ENCODE data around the gene TRIM17. TPM values are rescaled to one million over a fixed set of nuclear protein-coding genes. Genes with fewer than 3 reads are reported as not detected.

TRIM17 gene
- total RNA-seq, 2 experiments from 2014 or later = 1.9 to 2.7 TPM

DNA sequence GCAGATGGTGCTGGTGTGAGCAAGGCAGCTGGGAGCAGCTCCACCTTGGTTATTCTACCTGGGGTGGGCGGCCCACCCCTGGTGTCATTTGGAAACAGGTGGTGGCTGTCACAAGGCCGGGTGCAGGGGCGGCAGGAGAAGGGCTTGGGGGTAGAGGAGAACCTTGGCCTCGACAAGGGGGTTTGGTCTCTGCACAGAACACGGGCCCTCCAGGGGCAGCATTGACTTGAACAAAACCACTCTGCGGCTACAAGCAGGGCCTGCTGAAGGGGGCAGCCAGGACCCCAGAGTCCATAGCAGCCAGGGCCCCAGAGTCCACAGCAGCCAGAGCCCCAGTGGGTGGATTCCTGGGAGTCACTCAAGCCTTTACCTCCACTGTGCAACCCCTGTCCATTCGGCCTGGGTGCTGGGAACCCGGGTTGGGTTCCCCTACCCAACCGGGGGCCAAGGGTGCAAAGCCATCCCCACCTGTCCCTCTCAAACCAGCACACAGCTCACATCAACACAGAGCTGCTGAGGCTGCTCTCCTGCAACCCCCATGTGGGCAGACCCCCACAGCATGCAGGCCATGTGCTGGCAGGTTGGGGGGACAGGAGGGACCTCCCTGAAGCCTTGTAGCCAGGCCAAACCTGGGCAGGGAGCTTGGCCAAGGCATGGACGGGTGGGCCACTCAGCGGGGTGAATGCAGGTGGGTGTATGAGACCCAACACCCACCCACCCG is 17.8 kb downstream of the TRIM17 start:
- ATAC-seq (no peak), DNase-seq (no peak)
- no peaks in the 10 kb centered on the region for H3K9me3 Mint-ChIP-seq
- POLR2A ChIA-PET = no interaction called here
- CTCF ChIA-PET = no interaction called here
- H3K27ac Mint-ChIP-seq = no peak overlapping the region
- peaks cover 44% of the 10 kb centered on the region for H3K36me3 Mint-ChIP-seq (ENCODE audit: low read depth)
- H3K4me1 Mint-ChIP-seq (ENCODE audit: low read depth) = peaks cover 30% of the 10 kb centered on the region
- intact Hi-C loops (cut with micrococcal nuclease) = no loop called here
- H3K27me3 Mint-ChIP-seq = no peaks in the 10 kb centered on the region
- no peak overlapping the region for H3K4me3 Mint-ChIP-seq
- TF ChIP-seq, protein P1, sequence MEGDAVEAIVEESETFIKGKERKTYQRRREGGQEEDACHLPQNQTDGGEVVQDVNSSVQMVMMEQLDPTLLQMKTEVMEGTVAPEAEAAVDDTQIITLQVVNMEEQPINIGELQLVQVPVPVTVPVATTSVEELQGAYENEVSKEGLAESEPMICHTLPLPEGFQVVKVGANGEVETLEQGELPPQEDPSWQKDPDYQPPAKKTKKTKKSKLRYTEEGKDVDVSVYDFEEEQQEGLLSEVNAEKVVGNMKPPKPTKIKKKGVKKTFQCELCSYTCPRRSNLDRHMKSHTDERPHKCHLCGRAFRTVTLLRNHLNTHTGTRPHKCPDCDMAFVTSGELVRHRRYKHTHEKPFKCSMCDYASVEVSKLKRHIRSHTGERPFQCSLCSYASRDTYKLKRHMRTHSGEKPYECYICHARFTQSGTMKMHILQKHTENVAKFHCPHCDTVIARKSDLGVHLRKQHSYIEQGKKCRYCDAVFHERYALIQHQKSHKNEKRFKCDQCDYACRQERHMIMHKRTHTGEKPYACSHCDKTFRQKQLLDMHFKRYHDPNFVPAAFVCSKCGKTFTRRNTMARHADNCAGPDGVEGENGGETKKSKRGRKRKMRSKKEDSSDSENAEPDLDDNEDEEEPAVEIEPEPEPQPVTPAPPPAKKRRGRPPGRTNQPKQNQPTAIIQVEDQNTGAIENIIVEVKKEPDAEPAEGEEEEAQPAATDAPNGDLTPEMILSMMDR (IDR thresholded peaks at IDR 0.05) = no peak

DNA sequence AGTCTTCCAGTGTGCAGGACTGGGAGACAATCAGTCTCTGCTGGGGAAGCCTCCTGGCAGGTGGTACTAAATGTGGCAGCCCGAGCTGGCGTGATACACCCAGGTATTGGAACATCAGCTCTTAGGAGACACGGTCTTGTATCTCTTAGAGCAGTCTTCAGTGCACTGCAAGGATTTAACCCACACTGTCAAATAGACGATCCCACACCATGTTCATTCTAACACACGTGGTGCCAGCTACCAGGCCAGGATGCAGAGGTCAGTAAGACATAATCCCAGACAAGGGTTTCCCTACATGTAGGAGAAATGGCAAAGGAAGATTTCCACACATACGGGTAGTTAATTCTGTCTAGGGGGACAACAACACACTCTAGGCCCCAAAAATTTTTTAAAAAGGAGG is 18.7 kb downstream of the TRIM17 start:
- ATAC-seq (no peak), DNase-seq (no peak)
- TF ChIP-seq, protein P1 (IDR thresholded peaks at IDR 0.05) = no peak
- peaks cover 35% of the 10 kb centered on the region for H3K36me3 Mint-ChIP-seq (ENCODE audit: low read depth)
- peak overlapping the region; percentile 58 for H3K27ac Mint-ChIP-seq
- peaks cover 21% of the 10 kb centered on the region for H3K4me1 Mint-ChIP-seq (ENCODE audit: low read depth)
- ChIA-PET POLR2A (interaction anchor here (1.2 kb wide), 1 partner anchor 40 kb away, joined by 3 read pairs; no protein-coding TSS in a partner anchor), CTCF (no interaction called here)
- no peak overlapping the region for H3K4me3 Mint-ChIP-seq
- H3K9me3 Mint-ChIP-seq = no peaks in the 10 kb centered on the region
- intact Hi-C loops (cut with micrococcal nuclease) = no loop called here
- H3K27me3 Mint-ChIP-seq = no peaks in the 10 kb centered on the region

DNA sequence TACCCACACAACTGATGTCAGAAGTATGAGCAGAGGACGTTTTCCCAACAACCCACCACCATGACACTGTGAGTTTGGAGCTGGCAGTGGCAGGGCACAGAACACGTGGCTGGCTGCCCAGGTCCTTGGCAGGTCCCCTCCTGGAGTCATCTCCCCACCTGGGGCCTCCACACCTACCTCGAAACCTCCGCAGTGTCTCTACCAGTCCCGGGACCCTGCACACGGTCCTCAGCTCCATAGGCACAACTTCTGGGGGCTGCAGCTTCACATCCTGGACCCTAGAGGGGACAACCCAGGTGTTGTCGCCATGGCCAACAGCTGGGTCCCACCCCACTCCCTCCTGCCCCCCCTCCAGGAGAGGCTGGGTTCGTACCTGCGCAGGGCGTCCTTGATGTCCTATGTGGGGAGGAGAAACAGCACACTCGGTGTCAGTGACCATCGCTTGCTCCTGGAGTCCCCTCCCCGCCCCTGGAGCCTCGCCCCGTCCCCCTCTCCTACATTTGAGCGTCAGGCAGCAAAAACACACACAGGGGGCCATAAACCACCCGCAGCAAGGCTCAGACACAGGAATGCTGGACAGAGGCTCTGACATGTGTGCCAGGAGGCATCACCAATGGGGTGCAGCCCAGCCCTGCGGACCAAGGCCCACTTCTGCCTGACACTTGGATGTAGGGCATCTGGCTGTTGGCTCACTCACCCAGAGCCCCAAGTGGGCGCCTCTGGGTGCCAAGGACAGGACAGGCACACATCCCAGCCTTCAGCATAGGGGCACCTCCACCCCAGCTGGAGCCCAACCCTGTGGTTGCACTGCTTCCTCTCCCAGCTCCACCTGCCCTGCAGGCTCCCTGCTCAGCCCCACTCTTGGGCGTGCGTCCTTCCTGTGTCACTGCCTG is 19.6 kb downstream of the TRIM17 start:
- TF ChIP-seq, protein P1 (IDR thresholded peaks at IDR 0.05) = no peak
- DNase-seq (no peak), ATAC-seq (no peak)
- POLR2A ChIA-PET = interaction anchor here (1.2 to 2.4 kb wide), 2 partner anchors 8 to 39 kb away, joined by 3 to 13 read pairs; no protein-coding TSS in a partner anchor
- intact Hi-C loops (cut with micrococcal nuclease) = no loop called here
- CTCF ChIA-PET = no interaction called here
- peak overlapping the region; percentile 55 for H3K27ac Mint-ChIP-seq
- H3K36me3 Mint-ChIP-seq (ENCODE audit: low read depth) = peaks cover 27% of the 10 kb centered on the region
- no peak overlapping the region for H3K4me3 Mint-ChIP-seq
- H3K9me3 Mint-ChIP-seq = no peaks in the 10 kb centered on the region
- H3K27me3 Mint-ChIP-seq = no peaks in the 10 kb centered on the region
- peaks cover 11% of the 10 kb centered on the region for H3K4me1 Mint-ChIP-seq (ENCODE audit: low read depth)

DNA sequence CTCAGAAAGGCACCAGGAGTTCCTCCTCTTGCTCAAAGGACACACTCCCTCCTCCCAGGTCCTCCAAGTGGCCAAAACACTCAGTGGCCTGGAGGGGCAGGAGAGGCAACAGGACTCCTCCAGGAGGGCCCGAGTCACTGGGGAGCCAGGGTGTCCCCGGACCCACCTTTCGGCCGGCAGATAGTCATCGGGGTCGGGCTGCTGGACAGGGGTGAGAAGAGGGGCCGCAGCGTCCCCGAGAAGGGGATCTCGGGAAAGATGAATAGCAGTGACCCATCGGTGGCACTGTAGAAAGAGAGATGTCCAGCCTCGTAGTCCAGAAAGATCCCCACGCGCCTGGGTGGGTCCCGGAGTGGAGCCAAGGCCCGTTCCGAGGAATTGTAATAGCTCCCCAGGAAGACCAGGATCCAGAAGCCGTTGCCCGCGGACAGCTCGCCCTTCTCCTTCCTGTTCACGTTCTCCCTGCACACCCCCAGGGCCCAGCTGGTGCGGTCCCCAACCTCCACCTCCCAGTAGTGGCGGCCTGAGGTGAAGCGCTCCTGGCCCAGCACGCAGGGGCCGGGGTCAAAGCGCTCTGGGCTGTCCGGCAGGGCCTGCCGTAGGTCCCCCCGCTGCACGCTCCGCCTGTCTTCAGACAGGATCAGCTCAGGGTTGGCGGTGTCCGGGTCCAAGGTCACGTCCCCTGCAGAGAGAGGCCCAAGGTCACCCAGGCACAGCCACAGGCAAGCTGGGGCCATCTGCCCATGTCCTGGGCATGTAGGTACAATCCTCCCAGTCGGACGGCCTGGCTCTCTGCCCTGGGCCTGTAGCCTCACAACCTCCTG is 21.9 kb downstream of the TRIM17 start:
- intact Hi-C loops (cut with micrococcal nuclease) = no loop called here
- TF ChIP-seq, protein P1 (IDR thresholded peaks at IDR 0.05) = no peak
- no peak for DNase-seq
- ChIA-PET POLR2A (interaction anchor here (2.4 kb wide), 1 partner anchor 10 kb away, joined by 13 read pairs; no protein-coding TSS in a partner anchor), CTCF (no interaction called here)
- peaks cover 12% of the 10 kb centered on the region for H3K36me3 Mint-ChIP-seq (ENCODE audit: low read depth)
- H3K27ac Mint-ChIP-seq = no peak overlapping the region
- ATAC-seq = no peak
- no peaks in the 10 kb centered on the region for H3K27me3 Mint-ChIP-seq
- H3K4me3 Mint-ChIP-seq = no peak overlapping the region
- no peaks in the 10 kb centered on the region for H3K4me1 Mint-ChIP-seq (ENCODE audit: low read depth)
- H3K9me3 Mint-ChIP-seq = no peaks in the 10 kb centered on the region
